GM18873 (cell line): ENCODE measurements around the gene SMURF1.

Experiments used
- ATAC-seq: cut with Tn5 transposase; IDR thresholded peaks from one replicate; pipeline ENCODE4 v1.9.1; 2021; ENCODE audit warnings: mild to moderate bottlenecking, moderate library complexity, moderate number of reproducible peaks; ENCODE audit not compliant: unreplicated experiment, low FRiP score

The SMURF1 gene

DNA sequence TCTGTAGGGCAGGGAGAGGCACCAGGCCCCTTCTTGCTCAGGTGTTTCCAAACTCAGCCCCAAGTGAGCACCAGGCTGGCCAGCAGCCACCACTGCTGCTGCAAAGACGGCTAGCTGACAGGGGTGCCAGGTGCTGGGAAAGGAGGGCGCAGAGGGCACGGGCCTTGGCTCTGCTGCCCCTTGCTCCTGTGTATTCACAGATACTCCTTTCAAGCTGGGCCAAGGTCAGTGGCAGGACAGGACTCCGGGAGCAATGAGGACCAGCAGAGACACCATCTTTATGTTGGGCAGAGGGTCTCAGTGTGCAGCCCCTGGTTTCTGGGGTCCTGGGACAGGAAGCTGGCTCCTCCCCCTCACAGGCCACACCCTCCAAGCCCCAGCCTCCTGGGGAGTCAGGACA lies 110.1 kb downstream of the SMURF1 start:
- no peak for ATAC-seq

DNA sequence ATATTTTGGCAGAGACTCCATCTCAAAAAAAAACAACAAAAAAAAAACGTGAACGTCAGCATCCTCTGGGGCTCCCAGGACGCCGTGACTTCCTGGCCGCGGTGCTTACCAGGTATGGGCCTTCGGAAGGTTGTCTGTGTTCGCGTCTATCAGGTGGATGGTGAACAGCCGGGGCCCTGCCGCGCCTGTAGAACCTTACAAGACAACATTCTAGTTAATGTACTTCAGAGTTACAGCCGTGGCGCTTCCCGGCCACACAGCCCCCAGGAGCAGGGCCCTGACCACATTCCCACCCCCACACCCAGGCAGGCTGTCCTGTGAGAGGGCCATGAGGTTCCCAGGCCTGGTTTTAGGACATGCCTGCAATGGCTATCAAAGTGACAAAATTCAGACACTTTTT lies 111.0 kb downstream of the SMURF1 start:
- ATAC-seq = no peak

DNA sequence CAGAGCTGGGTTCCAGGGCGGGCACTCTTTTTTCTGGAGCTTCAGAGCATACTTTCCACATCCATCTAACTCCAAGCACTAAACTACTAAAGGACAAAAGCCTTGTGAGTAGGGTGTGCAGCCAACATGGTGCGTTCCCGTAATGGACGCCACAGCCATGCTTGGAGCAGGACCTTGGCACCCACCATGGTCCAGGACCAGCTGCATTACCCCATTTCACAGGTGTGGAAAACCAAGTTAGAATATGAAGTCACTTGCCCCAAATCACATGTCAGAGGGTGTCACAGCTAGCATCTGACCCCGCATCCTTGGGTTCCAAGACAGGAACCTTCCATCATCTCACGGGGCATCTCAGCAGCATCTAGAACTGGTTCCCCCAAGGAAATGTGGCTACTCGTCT lies 112.4 kb downstream of the SMURF1 start:
- no peak for ATAC-seq

DNA sequence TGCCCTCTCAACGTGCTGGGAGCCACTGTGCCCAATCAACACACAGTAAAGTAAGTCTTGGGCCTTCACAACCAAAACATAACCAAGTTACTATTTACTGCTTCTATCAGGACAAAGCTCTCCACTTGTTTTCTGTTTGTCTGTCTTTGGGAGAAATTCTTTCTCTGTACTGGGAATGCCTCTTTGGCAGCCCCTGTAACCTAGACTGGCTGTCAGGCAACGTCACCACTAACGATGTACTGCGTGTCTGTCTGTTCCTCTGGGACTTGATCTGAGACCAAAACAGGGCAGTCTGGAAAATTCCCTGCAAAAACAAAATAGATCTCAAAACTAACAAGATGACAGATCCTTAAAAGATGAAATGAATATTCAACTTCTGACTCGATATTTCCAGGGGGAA lies 113.0 kb downstream of the SMURF1 start:
- no peak for ATAC-seq

DNA sequence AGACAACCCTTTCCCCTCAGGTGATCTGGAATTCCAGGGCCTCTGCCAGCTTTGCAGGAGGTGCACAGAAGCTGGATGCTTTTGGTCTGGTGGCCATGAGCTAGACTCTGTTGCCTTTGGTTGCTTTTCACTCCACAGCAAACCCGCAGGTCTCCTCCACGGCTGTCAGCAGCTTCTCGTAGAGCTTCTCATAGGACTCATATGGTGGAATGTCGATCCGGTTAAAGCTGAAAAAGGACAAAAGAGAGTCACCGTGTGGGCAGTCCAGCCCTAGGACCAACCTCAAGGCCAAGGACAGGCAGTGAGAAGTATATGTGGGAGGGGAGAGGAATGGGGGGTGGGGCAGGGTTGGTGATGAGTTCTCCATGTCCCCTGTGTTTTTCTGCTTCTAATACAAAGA lies 113.5 kb downstream of the SMURF1 start:
- ATAC-seq = no peak

DNA sequence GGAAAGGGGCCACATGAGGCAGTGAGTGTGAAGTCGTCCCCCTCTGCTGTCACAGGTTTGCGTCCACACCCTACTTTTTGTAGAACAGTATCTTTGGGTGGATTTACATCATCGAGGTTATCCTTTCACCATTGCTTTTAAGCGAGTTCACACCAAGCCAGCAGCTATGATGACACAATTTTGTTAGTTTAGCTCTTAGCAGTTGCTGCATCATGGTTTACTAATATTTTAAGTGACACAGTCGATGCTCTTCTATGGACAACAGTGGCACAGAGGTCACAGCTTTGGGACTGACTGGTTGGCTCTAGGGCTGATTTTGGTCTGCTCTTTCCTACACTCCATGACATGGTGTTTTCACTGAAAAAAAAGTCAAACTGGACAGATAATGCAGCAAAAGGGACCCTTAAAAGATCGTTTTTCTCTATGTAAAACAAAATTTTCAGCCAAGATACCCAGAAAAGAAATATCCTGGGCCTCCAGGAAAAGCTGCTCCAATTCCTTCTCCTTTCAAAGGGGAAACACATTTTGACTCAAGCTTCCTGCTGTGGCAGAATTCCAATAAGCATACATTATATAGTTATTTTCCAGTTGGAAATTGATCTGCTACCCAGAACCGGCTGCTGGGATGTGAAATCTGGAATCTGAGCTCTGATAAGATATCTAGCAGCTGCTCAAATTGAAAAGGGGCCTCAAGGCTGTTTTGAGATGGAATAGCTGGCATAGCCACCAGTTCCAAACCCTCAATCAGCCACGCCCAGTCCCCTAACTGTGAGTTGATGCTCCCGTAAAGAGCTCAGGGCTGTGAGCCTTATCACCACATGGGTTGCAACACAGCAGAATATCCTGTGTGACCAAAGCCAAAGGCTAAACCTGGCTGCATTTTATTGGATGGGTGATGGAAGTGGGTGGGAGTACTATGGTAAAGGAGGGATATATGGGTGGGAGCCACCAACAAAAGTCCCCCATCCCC lies 114.2 kb downstream of the SMURF1 start:
- no peak for ATAC-seq

DNA sequence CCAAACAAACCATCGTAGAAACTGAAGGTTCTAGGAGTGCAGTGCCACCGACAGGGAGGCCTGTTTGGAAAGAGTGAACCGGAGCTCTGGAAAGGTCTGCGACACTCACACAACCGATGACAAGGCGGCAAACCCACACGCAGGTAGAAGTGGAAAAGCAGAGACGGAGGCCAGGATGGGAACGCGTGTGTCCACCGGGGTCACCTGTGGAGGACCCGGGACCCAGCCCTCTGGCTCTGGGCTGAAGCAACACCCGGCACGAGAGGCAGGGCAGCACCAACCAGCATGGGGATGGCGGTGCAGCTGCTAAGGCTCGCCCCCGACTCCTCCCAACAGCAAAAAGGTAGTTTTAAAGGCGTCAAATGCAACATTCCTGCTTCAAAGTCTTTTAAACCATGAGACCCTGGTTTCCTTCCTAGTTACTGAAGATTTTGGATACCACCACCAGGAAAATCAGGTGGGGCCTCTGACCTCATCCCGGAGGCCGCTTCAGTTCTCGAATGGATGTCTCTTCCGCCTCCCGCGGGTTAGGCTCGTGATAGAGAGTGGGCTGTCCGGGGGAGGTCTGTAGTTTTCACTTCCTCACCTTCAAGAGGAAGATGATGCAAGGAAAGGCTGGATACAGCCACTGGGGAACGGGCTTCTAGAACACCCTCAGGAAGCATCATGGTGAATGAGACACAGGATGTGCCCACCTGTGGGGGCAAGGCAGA lies 115.5 kb downstream of the SMURF1 start:
- no peak for ATAC-seq

DNA sequence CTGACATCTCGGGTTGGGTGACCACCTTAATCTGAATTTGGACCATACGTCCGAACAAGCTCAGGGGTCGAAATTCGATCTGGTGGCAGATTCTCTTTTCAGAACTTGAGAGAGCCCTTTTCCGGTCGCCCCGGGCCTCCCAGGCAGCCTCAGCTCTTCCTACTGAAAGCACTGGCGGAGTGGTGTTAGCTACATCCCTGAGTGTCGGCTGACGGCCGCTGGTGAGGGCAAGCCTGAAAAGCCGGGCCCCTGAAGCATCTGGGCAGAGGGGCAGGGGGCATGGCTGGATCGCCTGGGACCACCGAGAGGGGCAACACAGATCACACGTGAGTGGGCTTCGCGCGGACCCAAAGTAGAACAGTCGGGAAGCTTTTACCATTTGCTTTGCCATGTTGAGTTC lies 116.1 kb downstream of the SMURF1 start:
- no peak for ATAC-seq

DNA sequence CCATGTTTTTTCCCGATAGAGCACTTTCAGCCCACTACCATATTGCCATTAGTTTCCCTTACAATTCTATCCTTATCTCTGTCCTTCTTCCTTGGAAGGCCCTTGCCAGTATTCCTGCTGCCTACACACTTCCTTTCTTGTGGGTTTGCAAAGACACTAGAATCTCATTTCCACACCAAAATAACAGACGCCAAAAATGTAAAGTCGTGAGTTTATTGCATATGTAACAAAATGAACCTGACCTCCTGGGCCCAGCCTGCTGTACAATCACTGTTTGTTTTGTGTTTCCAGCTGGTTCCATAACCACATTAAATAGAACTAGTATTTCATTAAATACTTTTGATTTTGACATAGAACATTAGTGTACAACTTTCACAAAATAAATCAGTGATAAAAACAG lies 116.7 kb downstream of the SMURF1 start:
- no peak for ATAC-seq

DNA sequence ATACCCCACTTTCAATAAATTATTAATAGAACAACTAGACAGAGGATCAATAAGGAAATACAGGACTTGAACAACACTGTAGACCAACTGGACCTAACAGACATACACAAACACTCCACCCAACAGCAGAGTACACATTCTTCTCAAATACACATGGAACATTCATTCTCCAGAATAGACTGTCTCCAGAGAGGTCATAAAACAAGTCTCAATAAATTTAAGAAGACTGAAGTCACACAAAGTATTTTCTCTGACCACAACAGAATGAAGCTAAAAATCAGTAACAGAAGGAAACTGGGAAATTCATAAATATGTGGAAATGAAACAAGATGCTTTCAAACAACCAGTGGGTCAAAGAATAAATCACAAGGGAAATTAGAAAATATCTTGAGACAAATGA lies 119.8 kb downstream of the SMURF1 start:
- ATAC-seq = no peak

DNA sequence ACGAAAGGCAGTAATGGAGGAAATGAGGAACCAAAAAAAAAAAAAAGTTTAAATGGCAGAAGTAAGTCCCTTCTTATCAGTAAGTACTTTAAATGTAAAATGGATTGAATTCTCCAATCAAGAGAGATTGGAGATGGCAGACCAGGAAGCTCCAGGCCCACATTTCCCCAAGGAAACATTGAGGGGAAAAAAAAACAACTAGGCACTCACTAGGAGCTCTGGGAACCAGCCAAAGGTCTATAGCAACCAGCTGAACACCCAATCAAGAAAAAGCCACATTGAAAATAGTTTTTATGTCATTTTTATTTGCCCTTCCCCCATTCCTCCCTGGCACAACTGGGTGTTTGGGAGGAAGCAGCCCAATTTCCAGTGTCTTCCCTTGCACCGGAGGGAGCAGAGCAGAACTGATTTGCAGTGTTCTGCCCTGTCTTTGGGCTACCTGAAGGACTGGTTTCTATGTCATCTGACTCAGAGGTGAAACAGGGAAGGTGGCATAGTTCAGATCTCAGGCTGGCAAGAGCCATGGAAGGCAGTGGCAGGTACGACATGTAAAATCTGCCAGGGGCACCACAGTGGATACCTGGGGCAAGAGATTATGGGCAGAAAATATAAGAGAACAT lies 121.9 kb downstream of the SMURF1 start:
- ATAC-seq = no peak

DNA sequence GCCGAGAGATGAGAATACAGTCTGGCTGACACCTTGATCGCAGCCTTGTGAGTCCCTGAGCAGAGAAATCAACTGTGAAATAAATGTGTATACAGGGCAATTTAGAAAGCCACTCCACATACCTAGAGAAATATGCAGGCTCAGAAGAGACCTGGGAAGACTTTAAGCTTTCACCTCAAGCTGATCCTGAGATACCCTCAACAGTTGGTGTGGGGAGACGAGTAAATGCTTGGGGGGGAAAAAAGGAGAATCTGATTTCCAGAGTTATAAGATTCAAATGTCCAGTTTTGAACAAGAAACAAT lies 123.5 kb downstream of the SMURF1 start:
- ATAC-seq = no peak

DNA sequence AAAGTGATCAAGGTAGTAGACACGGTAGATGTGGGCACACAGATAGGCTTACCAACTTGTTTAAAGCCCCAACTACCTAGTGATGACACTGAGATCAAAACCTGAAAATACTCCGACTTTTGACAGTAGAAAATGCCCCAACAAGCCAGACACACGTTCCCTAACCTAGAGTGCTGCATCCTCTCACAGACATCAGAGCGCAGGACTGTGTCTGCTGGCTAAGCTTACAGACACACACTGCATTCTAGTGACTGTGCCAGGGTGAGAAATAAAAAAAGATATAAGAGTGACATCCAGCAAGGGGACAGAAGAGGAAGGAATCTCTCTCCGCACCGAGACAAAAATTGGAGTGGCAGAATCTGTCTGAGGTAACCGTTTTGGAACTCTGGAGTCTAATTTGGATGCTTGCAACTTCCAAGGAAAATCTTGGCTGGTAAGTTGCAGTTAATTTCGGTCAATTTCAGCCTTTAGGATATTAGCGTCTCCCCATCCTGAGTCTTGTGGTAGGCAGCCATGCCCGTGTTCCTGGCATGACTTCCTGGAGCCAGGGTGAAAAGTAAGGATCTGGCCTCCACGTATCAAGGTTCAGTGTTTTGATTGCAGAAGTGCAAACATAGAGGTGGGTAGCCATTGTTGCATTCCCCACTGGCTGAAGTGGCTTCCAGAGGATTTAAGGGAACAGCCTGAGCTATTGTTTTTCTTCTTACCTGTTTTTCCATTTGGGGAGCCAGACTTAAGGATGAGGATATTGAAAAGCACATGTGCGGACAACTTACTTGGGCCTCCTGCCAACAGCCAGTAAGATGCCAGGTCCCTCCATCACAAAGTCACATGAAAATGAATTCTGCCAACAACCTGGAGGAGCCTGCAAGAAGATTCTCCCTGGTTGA lies 124.1 kb downstream of the SMURF1 start:
- no peak for ATAC-seq

DNA sequence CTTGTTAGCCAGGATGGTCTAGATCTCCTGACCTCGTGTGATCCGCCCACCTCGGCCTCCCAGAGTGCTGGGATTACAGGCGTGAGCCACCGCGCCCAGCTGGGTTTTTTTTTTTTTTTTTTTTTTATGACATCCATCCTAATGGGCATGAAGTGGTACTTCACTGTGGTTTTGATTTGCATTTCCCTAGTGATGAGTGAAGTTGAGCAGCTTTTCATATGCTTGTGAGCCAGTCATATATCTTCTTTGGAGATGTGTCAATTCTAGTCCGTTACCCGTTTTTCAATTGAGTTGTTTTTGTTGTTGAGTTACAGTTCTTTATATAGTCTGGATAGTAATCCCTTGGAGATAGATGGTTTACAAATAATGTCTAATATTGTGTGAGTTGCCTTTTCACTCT lies 127.7 kb downstream of the SMURF1 start:
- no peak for ATAC-seq

DNA sequence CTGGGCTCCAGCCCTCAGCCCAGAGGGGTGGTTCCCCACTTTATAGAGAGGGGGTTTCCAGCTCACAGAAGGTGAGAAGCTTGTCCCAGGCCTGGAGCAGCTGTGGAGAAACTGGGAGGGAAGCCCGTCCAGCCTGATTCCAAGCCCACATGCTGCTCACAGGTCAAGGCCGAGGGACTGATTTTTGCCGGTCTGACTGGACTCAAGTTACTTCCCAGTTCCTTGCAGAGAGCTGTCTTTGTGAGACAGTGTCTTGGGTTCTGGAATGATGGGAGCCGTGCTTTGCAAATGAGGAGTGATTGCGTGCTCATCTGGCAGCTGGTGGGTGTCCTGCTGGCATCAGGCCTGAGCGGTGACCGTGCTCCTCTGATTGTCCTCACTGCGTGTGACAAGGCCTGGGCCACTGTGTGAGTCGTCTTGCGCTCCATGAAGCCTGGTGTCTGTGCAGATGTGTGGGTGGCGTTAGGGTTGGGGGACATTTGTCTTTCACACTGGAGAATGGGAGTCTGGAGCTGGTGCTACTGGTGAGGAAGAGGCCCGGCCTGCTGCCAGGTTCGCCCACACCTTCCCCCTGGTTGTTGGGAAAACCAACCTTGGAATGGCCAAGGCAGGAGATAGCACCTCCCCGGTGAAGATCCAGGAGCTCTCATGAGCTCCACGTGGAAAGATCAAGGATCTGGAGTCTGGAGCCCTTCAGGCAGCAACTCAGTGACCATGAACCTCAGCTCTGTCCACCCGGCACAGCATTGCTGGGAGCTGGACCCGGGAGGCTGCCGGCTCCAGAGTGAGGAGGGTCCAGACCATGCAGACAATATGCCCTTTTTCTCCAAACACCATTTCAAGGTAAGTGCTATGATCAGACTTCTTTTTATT lies 129.6 kb downstream of the SMURF1 start:
- ATAC-seq = no peak

DNA sequence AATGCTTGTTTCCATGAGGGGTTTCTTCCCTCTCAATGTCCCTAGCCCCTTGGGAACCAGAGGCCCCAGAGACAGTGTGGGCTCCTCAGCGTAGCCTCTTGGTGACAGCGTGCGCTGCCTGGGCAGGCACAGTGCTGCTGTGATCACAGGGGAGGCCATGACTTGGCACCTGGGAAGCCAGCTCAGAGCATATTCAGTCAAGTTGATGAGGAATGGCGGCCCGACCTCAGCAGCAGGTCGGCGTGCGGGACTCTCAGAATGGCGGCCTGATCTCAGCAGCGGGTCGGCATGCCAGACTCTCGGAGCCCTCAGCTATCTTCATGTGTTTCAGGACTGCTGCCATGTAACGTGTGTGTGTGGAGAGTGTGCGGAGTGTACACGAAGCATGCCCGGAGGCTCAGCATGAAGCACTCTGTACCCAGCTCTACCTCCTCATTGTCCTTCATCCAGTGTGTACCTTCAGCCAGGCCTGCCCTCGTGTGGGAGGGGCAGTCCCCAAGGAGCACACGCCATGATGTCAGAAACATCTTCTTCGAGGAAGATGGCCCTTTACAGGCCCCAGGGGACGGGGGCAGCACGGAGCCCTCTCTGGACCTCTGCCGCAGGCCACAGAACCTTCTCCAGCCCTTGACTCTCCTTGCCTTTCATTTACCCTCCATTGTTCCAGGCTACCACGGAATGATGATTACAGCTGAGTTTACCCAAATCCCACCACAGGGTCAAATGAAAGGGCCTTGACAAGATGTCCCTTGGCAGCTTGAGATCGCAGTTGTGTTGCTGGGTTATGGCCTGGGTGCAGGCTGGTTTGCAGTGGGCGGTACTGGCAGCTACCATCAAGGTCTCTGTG lies 130.4 kb downstream of the SMURF1 start:
- no peak for ATAC-seq

DNA sequence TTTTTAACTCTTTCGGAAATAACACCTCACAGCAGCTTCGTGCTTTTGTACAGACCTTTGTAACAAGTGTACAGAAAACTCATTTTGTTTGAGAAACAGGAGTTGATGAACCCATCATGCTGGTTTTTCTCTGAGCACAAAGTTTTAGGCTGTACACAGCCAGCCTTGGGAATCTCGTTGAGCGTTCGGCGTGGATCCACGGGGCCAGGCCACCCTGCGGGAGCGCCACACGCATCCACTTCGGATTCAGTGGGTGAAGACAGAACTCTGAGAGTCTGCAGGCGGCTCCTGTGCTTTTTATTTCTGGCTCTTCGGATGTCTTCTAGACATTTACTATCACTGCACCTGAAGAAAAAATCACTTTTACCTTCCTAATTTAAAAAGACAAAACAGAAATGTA lies 131.2 kb downstream of the SMURF1 start:
- ATAC-seq = no peak

DNA sequence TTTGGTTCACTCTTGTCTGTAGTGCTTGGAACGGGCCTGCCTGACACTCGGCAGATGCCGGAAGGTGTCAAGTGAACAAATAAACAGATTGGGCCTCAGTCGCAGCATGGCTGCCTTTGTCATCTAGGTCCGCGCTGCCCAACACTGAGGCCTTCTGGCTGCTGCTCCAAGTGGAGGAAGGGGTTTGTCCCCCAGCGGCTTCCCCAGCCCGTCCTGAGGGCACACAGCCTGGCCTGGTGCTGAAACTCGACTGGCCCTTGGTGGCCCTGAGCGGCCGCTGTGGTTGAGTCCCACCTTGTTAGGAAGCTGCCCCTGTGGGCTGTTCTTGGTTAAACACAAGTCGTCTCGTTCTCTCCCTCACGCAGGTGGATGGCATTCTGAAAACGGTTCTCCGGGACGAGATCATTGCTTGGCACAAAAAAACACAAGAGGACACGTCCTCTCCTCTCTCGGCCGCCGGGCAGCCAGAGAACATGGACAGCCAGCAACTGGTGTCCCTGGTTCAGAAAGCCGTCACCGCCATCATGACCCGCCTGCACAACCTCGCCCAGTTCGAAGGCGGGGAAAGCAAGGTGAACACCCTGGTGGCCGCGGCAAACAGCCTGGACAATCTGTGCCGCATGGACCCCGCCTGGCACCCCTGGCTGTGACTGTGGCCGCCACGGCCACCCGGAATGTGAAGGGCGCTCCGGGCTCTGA lies 132.1 kb downstream of the SMURF1 start:
- ATAC-seq = no peak
